SU-DHL-6 (cell line): ENCODE measurements around the gene COL1A2.

ENCODE experiments used
- CTCF ChIP-seq: fragments of 200-600 bp; sonication (generic); IDR thresholded peaks from one replicate; pipeline ENCODE4 v1.5.1; 2017; ENCODE audit warnings: antibody characterized with exemption, mild to moderate bottlenecking, low read length, moderate library complexity; ENCODE audit not compliant: insufficient read depth, poor library complexity, severe bottlenecking
- EZH2phosphoT487 ChIP-seq: fragments of 200-600 bp; sonication (generic), shearing (Covaris generic); conservative IDR thresholded peaks from 2 replicates; pipeline ENCODE4 v1.6.1; 2018; ENCODE audit warnings: mild to moderate bottlenecking, antibody characterized with exemption, low read length, moderate library complexity, mixed read lengths

- TF ChIP-seq CTCF, result no peak
- TF ChIP-seq EZH2phosphoT487, result no peak
These were observed 26.7 kb upstream of the COL1A2 start for GRCh38 chr7:94367949-94368348.
